ENCODE results near the gene AOAH.

- TF ChIP-seq EZH2 (IDR thresholded peaks at IDR 0.05) = no peak
- TF ChIP-seq, protein P1, sequence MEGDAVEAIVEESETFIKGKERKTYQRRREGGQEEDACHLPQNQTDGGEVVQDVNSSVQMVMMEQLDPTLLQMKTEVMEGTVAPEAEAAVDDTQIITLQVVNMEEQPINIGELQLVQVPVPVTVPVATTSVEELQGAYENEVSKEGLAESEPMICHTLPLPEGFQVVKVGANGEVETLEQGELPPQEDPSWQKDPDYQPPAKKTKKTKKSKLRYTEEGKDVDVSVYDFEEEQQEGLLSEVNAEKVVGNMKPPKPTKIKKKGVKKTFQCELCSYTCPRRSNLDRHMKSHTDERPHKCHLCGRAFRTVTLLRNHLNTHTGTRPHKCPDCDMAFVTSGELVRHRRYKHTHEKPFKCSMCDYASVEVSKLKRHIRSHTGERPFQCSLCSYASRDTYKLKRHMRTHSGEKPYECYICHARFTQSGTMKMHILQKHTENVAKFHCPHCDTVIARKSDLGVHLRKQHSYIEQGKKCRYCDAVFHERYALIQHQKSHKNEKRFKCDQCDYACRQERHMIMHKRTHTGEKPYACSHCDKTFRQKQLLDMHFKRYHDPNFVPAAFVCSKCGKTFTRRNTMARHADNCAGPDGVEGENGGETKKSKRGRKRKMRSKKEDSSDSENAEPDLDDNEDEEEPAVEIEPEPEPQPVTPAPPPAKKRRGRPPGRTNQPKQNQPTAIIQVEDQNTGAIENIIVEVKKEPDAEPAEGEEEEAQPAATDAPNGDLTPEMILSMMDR (IDR thresholded peaks at IDR 0.05) = no peak
Observed at GRCh38 chr7:36677769-36678437, 46.4 kb downstream of the AOAH start.

Measured in neural progenitor cell (in vitro differentiated cells).